Measurements from ENCODE around the gene SNTA1. TPM values are rescaled to one million over a fixed set of nuclear protein-coding genes. Genes with fewer than 3 reads are reported as not detected.

Gene SNTA1
- total and polyA plus RNA-seq, 2 of the 13 experiments (the other 11 are each of a cell fraction or from before 2014, with no cell fraction given), result 16.4 to 18.3 TPM

DNA sequence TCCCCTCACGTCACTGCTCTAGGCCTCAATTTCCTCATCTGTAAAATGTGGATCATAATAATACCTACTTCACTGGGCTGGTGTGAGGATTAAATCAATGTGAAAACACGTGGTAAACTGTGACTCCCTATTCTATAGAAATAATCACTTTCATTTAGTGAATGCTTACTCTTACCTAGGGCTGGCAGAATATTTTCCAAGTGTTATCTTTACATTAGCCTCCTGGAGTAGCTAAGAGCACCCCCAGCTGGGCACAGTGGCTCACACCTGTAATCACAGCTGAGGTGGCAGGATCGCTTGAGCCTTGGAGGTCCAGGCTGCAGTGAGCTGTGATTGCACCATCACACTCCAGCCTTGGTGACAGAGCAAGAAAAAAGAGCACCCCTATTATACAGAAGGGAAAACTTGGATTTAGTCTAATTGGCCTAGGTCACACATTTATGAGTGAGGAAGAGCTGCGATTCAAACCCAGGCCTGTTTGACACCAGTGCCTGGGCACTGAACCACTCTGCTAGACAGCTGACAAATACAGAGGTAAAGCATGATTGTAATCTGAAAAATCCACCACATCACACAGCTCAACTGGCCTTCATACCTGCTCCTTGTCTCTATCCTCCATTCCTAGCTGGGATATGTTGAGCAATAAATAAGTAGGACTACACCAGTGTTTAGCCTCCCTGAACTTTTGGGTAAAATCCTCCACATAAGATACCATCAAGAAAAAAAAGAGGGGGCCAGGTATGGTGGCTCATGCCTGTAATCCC is 1.4 kb upstream of the SNTA1 start (continued):
- TF ChIP-seq XRCC5 (optimal IDR thresholded peaks at IDR 0.05; ENCODE audit: low read length) (peak; percentile 54), PHF21A (CRISPR knock-in tag; IDR thresholded peaks at IDR 0.05) (peak; percentile 47; the same call in 1 of the 2 replicates), ZSCAN21 (CRISPR knock-in tag; IDR thresholded peaks at IDR 0.05; ENCODE audit: borderline replicate concordance) (no peak), GFI1 (CRISPR knock-in tag; IDR thresholded peaks at IDR 0.05; ENCODE audit: borderline replicate concordance) (0 out of 2 replicates have a peak, but pooled peaks have one; percentile 22), ZNF557 (CRISPR knock-in tag; IDR thresholded peaks at IDR 0.05) (no peak), ZNF7 (CRISPR knock-in tag; IDR thresholded peaks at IDR 0.05) (no peak), CCAR2 (optimal IDR thresholded peaks at IDR 0.05; ENCODE audit: low read depth, low read length) (peak; percentile 59), MIER3 (CRISPR knock-in tag; IDR thresholded peaks at IDR 0.05; ENCODE audit: borderline replicate concordance) (no peak), ZNF20 (CRISPR knock-in tag; IDR thresholded peaks at IDR 0.05) (no peak), KDM5B (CRISPR knock-in tag; IDR thresholded peaks at IDR 0.05; ENCODE audit: borderline replicate concordance) (0 out of 2 replicates have a peak, but pooled peaks have one; percentile 48), HNRNPLL (IDR thresholded peaks at IDR 0.05; ENCODE audit: low read depth, low read length, poor library complexity, severe bottlenecking) (no peak), SP2 (CRISPR knock-in tag; IDR thresholded peaks at IDR 0.05) (no peak), NFE2L2 (IDR thresholded peaks at IDR 0.05; ENCODE audit: low read length) (no peak), ZNF432 (CRISPR knock-in tag; IDR thresholded peaks at IDR 0.05; ENCODE audit: borderline replicate concordance) (no peak), ZNF746 (CRISPR knock-in tag; IDR thresholded peaks at IDR 0.05) (no peak), ZNF484 (CRISPR knock-in tag; IDR thresholded peaks at IDR 0.05; ENCODE audit: borderline replicate concordance, low read depth) (no peak)
- TF ChIP-seq, protein P1, sequence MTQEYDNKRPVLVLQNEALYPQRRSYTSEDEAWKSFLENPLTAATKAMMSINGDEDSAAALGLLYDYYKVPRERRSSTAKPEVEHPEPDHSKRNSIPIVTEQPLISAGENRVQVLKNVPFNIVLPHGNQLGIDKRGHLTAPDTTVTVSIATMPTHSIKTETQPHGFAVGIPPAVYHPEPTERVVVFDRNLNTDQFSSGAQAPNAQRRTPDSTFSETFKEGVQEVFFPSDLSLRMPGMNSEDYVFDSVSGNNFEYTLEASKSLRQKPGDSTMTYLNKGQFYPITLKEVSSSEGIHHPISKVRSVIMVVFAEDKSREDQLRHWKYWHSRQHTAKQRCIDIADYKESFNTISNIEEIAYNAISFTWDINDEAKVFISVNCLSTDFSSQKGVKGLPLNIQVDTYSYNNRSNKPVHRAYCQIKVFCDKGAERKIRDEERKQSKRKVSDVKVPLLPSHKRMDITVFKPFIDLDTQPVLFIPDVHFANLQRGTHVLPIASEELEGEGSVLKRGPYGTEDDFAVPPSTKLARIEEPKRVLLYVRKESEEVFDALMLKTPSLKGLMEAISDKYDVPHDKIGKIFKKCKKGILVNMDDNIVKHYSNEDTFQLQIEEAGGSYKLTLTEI (CRISPR knock-in tag; conservative IDR thresholded peaks at IDR 0.05), result no peak
- TF ChIP-seq, protein P2, sequence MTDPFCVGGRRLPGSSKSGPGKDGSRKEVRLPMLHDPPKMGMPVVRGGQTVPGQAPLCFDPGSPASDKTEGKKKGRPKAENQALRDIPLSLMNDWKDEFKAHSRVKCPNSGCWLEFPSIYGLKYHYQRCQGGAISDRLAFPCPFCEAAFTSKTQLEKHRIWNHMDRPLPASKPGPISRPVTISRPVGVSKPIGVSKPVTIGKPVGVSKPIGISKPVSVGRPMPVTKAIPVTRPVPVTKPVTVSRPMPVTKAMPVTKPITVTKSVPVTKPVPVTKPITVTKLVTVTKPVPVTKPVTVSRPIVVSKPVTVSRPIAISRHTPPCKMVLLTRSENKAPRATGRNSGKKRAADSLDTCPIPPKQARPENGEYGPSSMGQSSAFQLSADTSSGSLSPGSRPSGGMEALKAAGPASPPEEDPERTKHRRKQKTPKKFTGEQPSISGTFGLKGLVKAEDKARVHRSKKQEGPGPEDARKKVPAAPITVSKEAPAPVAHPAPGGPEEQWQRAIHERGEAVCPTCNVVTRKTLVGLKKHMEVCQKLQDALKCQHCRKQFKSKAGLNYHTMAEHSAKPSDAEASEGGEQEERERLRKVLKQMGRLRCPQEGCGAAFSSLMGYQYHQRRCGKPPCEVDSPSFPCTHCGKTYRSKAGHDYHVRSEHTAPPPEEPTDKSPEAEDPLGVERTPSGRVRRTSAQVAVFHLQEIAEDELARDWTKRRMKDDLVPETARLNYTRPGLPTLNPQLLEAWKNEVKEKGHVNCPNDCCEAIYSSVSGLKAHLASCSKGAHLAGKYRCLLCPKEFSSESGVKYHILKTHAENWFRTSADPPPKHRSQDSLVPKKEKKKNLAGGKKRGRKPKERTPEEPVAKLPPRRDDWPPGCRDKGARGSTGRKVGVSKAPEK (CRISPR knock-in tag; IDR thresholded peaks at IDR 0.05; ENCODE audit: borderline replicate concordance), result no peak
- TF ChIP-seq, protein P3, sequence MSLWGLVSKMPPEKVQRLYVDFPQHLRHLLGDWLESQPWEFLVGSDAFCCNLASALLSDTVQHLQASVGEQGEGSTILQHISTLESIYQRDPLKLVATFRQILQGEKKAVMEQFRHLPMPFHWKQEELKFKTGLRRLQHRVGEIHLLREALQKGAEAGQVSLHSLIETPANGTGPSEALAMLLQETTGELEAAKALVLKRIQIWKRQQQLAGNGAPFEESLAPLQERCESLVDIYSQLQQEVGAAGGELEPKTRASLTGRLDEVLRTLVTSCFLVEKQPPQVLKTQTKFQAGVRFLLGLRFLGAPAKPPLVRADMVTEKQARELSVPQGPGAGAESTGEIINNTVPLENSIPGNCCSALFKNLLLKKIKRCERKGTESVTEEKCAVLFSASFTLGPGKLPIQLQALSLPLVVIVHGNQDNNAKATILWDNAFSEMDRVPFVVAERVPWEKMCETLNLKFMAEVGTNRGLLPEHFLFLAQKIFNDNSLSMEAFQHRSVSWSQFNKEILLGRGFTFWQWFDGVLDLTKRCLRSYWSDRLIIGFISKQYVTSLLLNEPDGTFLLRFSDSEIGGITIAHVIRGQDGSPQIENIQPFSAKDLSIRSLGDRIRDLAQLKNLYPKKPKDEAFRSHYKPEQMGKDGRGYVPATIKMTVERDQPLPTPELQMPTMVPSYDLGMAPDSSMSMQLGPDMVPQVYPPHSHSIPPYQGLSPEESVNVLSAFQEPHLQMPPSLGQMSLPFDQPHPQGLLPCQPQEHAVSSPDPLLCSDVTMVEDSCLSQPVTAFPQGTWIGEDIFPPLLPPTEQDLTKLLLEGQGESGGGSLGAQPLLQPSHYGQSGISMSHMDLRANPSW (CRISPR knock-in tag; IDR thresholded peaks at IDR 0.05; ENCODE audit: borderline replicate concordance), result no peak
- TF ChIP-seq, protein P4, sequence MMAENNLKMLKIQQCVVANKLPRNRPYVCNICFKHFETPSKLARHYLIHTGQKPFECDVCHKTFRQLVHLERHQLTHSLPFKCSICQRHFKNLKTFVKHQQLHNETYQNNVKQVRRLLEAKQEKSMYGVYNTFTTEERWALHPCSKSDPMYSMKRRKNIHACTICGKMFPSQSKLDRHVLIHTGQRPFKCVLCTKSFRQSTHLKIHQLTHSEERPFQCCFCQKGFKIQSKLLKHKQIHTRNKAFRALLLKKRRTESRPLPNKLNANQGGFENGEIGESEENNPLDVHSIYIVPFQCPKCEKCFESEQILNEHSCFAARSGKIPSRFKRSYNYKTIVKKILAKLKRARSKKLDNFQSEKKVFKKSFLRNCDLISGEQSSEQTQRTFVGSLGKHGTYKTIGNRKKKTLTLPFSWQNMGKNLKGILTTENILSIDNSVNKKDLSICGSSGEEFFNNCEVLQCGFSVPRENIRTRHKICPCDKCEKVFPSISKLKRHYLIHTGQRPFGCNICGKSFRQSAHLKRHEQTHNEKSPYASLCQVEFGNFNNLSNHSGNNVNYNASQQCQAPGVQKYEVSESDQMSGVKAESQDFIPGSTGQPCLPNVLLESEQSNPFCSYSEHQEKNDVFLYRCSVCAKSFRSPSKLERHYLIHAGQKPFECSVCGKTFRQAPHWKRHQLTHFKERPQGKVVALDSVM (CRISPR knock-in tag; IDR thresholded peaks at IDR 0.05), result no peak; the same call in 1 of the 2 replicates
